A549 treated with AZD9567 at 1 μM for 4 hours (cell line): ENCODE results near the gene ALG14. TPM values are rescaled to one million over a fixed set of nuclear protein-coding genes. Genes with fewer than 3 reads are reported as not detected.

Source experiments
- total RNA-seq: library from RNA; stranded (reverse); fragments of 200-300 nt; extraction: Qiagen RNA extraction; gene quantifications from 5 replicates; pipeline ENCODE4 v1.2.3, GENCODE V29; 2022; ENCODE audit not compliant: insufficient read depth

ALG14 gene
- 5.0 to 11.1 TPM (median 6.2 TPM) in 5 replicates for total RNA-seq

GRCh38 chr1:95072532-95073419 is at the start of gene ALG14:
ALG14 (minus strand) TSS chr1:95072951; CDS start chr1:95072898, 53 bp downstream.

GRCh38 chr1:95117207-95118066 is 44.7 kb upstream of the ALG14 start, which contains the start of gene TLCD4:
TLCD4 (plus strand) TSS chr1:95117355; CDS start chr1:95143902, 26,547 bp downstream.

GRCh38 chr1:94926915-94927404 is 145.8 kb downstream of the ALG14 start, which contains the start of gene CNN3:
CNN3 (minus strand) TSS chr1:94927110; CDS start chr1:94926894, 216 bp downstream.

Other genes starting within 250 kb of the ALG14 start
- gene CNN3, start 145.8 kb downstream of the ALG14 start, total RNA-seq = 47.1 to 60.7 TPM (median 47.8 TPM) in 5 replicates
- gene TLCD4, start 44.4 kb upstream of the ALG14 start, total RNA-seq = 8.0 to 12.3 TPM (median 11.4 TPM) in 5 replicates
- gene RWDD3, start 161.3 kb upstream of the ALG14 start, total RNA-seq = 7.9 to 10.7 TPM (median 9.6 TPM) in 5 replicates